GM23338 (cell line): ENCODE data around the gene HNRNPM. TPM values are rescaled to one million over a fixed set of nuclear protein-coding genes. Genes with fewer than 3 reads are reported as not detected.

Source experiments
- ATAC-seq: fragments of 200-7000 bp; cut with Tn5 transposase; 3 replicates; pipeline ENCODE4 v1.9.1; 2020
- DNase-seq: peaks from one replicate; pipeline ENCODE4 v3.0.0-alpha.2; 2015; ENCODE audit warnings: low spot score
- H2AFZ ChIP-seq: fragments of 200-600 bp; sonication (generic); 2 replicates; pipeline ENCODE4 v1.8.0; 2016; ENCODE audit warnings: antibody characterized with exemption, mild to moderate bottlenecking, moderate library complexity
- H3F3A ChIP-seq: fragments of 200-600 bp; sonication (generic); replicated peaks from 2 replicates; pipeline ENCODE4 v1.8.0; 2017; ENCODE audit warnings: antibody characterized with exemption, mixed run types, low read depth
- H3K27ac ChIP-seq: fragments of 200-600 bp; sonication (generic); 2 replicates; pipeline ENCODE4 v1.6.1; 2016; ENCODE audit warnings: low read depth
- H3K27me3 ChIP-seq: fragments of 200-600 bp; sonication (generic); 2 replicates; pipeline ENCODE4 v1.8.0; 2016; ENCODE audit warnings: mild to moderate bottlenecking, mixed run types, moderate library complexity; ENCODE audit not compliant: insufficient read depth
- H3K36me3 ChIP-seq: fragments of 200-600 bp; sonication (generic); 2 replicates; pipeline ENCODE4 v1.8.0; 2016; ENCODE audit warnings: mild to moderate bottlenecking; ENCODE audit not compliant: insufficient read depth
- H3K4me1 ChIP-seq: fragments of 200-600 bp; sonication (generic); 2 replicates; pipeline ENCODE4 v1.8.0; 2016; ENCODE audit warnings: mild to moderate bottlenecking, moderate library complexity; ENCODE audit not compliant: insufficient read depth
- H3K4me2 ChIP-seq: fragments of 200-600 bp; sonication (generic); 2 replicates; pipeline ENCODE4 v1.7.1; 2017; ENCODE audit warnings: mixed run types
- H3K4me3 ChIP-seq: fragments of 200-600 bp; sonication (generic); 2 replicates; pipeline ENCODE4 v1.6.1; 2016; ENCODE audit warnings: mixed run types
- H3K79me2 ChIP-seq: fragments of 200-600 bp; sonication (generic); replicated peaks from 2 replicates; pipeline ENCODE4 v1.8.0; 2017; ENCODE audit warnings: mild to moderate bottlenecking; ENCODE audit not compliant: insufficient read depth
- H3K9me2 ChIP-seq: fragments of 200-600 bp; sonication (generic); 2 replicates; pipeline ENCODE4 v1.8.0; 2017; ENCODE audit not compliant: insufficient read depth
- H4K20me1 ChIP-seq: fragments of 200-600 bp; sonication (generic); replicated peaks from 2 replicates; pipeline ENCODE4 v1.8.0; 2017; ENCODE audit warnings: mild to moderate bottlenecking; ENCODE audit not compliant: insufficient read depth
- H3K27ac Mint-ChIP-seq: 2 replicates; pipeline ENCODE4 v1.8.0; 2020; ENCODE audit warnings: inconsistent platforms, mild to moderate bottlenecking, moderate library complexity, mixed read lengths
- H3K27me3 Mint-ChIP-seq: 3 replicates; pipeline ENCODE4 v1.8.0; 2022; ENCODE audit warnings: low read depth, mild to moderate bottlenecking, moderate library complexity, mixed read lengths, inconsistent platforms; ENCODE audit not compliant: insufficient read depth, poor library complexity
- H3K36me3 Mint-ChIP-seq: 3 replicates; pipeline ENCODE4 v1.8.0; 2021; ENCODE audit warnings: low read depth, mild to moderate bottlenecking, inconsistent platforms, moderate library complexity, mixed read lengths
- H3K4me1 Mint-ChIP-seq: 3 replicates; pipeline ENCODE4 v1.8.0; 2020; ENCODE audit warnings: mild to moderate bottlenecking, inconsistent platforms, mixed read lengths
- H3K4me3 Mint-ChIP-seq: 3 replicates; pipeline ENCODE4 v1.8.0; 2021; ENCODE audit warnings: moderate library complexity, mild to moderate bottlenecking, inconsistent platforms, mixed read lengths
- H3K9me3 Mint-ChIP-seq: 3 replicates; pipeline ENCODE4 v1.8.0; 2020; ENCODE audit warnings: moderate library complexity, mild to moderate bottlenecking, inconsistent platforms, mixed read lengths
- CTCF ChIP-seq, 2 experiments: fragments of 200-600 bp in 1 of 2; sonication (generic) in 1 of 2; conservative IDR thresholded peaks; 2 replicates each; pipeline versions ENCODE4 v1.5.1 to v1.6.1; 2016 to 2017; ENCODE audit warnings: antibody characterized with exemption in 2 of 2, low read depth in 2 of 2, mild to moderate bottlenecking in 2 of 2, moderate library complexity in 1 of 2
- EZH2 ChIP-seq: fragments of 200-600 bp; sonication (generic); IDR thresholded peaks from one replicate; pipeline ENCODE4 v1.8.0; 2017; ENCODE audit warnings: antibody characterized with exemption, mild to moderate bottlenecking, low read depth; ENCODE audit not compliant: unreplicated experiment
- POLR2AphosphoS5 ChIP-seq: IDR thresholded peaks from 2 replicates; pipeline ENCODE4 v1.6.1; 2016; ENCODE audit warnings: antibody characterized with exemption, low read depth
- ZNF462 ChIP-seq: fragments of 250-450 bp; sonication (Bioruptor Pico); IDR thresholded peaks from 2 replicates; pipeline ENCODE4 v1.5.0; 2020; ENCODE audit warnings: mild to moderate bottlenecking, moderate library complexity
- polyA plus RNA-seq: library from polyadenylated mRNA; unstranded; fragments of >200 nt; fragmentation: Nextera tagmentation; extraction: Ambion mirVana; gene quantifications from 2 replicates; pipeline ENCODE4 v1.2.1, GENCODE V29; 2016
- total RNA-seq: library from RNA; depleted of rRNA; stranded (reverse); fragments of >200 nt; shearing (Covaris generic); gene quantifications from 2 replicates; pipeline ENCODE4 v1.2.3, GENCODE V29; 2014

The HNRNPM gene
- total and polyA plus RNA-seq, 2 experiments from 2014 or later, result 291 to 389 TPM

DNA sequence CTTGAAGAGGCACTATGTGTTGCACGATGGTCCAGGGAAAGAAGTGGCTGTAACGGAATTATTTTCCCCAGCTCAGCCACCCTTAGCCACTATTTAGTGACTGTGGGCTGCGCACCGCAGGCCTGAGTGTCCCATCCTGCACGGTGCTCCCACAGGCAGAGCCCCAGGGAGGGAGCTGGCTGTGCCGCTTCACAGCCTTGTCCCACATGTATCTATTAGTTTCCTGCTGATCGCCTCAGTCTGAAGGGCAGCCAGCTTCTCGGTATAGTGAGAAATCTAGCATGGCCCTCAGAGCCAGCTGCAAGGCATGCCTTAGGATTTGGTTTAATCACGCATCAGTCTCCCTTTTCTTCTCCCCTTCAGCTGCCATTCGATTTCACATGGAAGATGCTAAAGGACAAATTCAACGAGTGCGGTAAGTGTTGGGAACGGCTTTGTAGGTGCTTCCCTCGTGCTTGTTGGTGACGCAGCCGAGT is 41.9 kb downstream of the HNRNPM start:
- H3K27ac ChIP-seq, result no peak overlapping the region
- ATAC-seq (no peak), DNase-seq (no peak)
- H3K27me3 ChIP-seq, result no peaks in the 10 kb centered on the region
- peaks cover 35% of the 10 kb centered on the region for H3K79me2 ChIP-seq
- Mint-ChIP-seq H3K27me3 (peaks cover 30% of the 10 kb centered on the region), H3K27ac (no peak overlapping the region; the same call in 1 of the 2 replicates), H3K4me1 (peaks cover 22% of the 10 kb centered on the region), H3K4me3 (no peak overlapping the region; the same call in 2 of the 3 replicates), H3K36me3 (peaks cover 83% of the 10 kb centered on the region), H3K9me3 (no peaks in the 10 kb centered on the region; the same call in 1 of the 3 replicates)
- peaks cover 70% of the 10 kb centered on the region for H3F3A ChIP-seq
- H2AFZ ChIP-seq, result no peak overlapping the region
- no peaks in the 10 kb centered on the region for H3K4me1 ChIP-seq
- H4K20me1 ChIP-seq, result peaks cover 36% of the 10 kb centered on the region
- no peaks in the 10 kb centered on the region for H3K9me2 ChIP-seq
- H3K4me3 ChIP-seq, result no peak overlapping the region
- peaks cover 48% of the 10 kb centered on the region for H3K36me3 ChIP-seq
- TF ChIP-seq CTCF (conservative IDR thresholded peaks at IDR 0.05; ENCODE audit: low read depth in 2 of 2) (no peak), POLR2AphosphoS5 (0 out of 2 replicates have a peak, but pooled peaks have one; percentile 10), EZH2 (no peak)
- no peak overlapping the region for H3K4me2 ChIP-seq

DNA sequence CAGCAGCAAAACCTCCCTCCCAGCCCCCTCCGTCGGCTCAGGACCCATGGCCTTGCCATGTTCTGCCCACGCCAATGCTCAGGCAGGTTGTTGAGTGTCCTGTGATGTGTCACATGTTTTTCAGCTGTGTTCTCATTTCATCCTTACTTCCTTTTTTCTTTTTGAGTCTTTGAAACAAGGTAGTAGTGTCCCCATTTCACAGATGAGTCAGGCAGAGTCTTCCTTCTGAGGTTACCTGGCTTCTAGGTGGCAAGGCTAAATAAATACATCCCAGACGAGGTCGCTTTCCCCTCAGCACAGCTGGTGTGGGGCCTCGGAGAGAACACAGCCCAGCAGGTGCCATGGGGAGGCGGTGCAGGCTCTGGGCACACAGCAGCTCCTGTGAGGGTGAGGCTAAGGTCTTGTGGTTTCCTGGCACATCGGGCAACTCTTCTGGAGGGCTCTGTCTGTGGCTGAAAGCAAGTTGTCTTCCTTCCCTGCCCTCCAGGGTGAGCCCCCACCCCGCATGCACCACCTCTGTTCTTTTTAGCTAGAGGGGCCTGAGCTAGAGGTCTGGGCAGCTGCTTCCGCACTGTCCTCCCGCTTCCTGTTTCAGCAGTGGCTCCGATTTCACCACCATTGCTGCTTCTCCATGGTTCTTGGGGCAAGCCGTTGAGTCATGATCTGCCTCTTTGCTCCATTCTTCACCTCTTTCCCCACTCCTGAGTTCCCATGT is 42.5 kb downstream of the HNRNPM start:
- DNase-seq (no peak), ATAC-seq (no peak)
- Histone ChIP-seq H3K27me3 (no peaks in the 10 kb centered on the region), H3K27ac (peak overlapping the region; percentile 83; the same call in 1 of the 2 replicates), H3K4me3 (no peak overlapping the region), H3K4me2 (no peak overlapping the region), H3F3A (peaks cover 68% of the 10 kb centered on the region), H2AFZ (no peak overlapping the region), H3K9me2 (no peaks in the 10 kb centered on the region), H3K79me2 (peaks cover 29% of the 10 kb centered on the region), H3K36me3 (peaks cover 43% of the 10 kb centered on the region), H4K20me1 (peaks cover 30% of the 10 kb centered on the region), H3K4me1 (no peaks in the 10 kb centered on the region)
- peaks cover 78% of the 10 kb centered on the region for H3K36me3 Mint-ChIP-seq
- TF ChIP-seq ZNF462 (no peak), CTCF (conservative IDR thresholded peaks at IDR 0.05; ENCODE audit: low read depth in 2 of 2) (peak in 1 of 2 experiments; percentile 20; a peak in 1 of 4 replicates), EZH2 (no peak)
- H3K4me1 Mint-ChIP-seq, result peaks cover 22% of the 10 kb centered on the region
- no peak overlapping the region; the same call in 2 of the 3 replicates for H3K4me3 Mint-ChIP-seq
- H3K27ac Mint-ChIP-seq, result no peak overlapping the region; the same call in 1 of the 2 replicates
- no peaks in the 10 kb centered on the region; the same call in 1 of the 3 replicates for H3K9me3 Mint-ChIP-seq
- peaks cover 29% of the 10 kb centered on the region for H3K27me3 Mint-ChIP-seq
